ENCODE results near the gene UVSSA.

The UVSSA gene

GRCh38 chr4:1404573-1405253, 57.7 kb downstream of the UVSSA start:
- in situ Hi-C loops (cut with HindIII; ENCODE audit: low sequenced_read_pairs): no loop called here
- DNase-seq (ENCODE audit: low read depth): no peak
- TF ChIP-seq CTCF (IDR thresholded peaks at IDR 0.05; ENCODE audit: low read depth, low read length, missing control alignments): no peak
- H3K4me3 ChIP-seq (ENCODE audit: low read depth, low read length): no peak overlapping the region

GRCh38 chr4:1405254-1405635, 58.2 kb downstream of the UVSSA start:
- no peak for TF ChIP-seq CTCF (IDR thresholded peaks at IDR 0.05; ENCODE audit: low read depth, low read length, missing control alignments)
- DNase-seq (ENCODE audit: low read depth): no peak
- in situ Hi-C loops (cut with HindIII; ENCODE audit: low sequenced_read_pairs): no loop called here
- H3K4me3 ChIP-seq (ENCODE audit: low read depth, low read length): no peak overlapping the region

- in situ Hi-C loops (cut with HindIII; ENCODE audit: low sequenced_read_pairs): no loop called here
- no peak overlapping the region for H3K4me3 ChIP-seq (ENCODE audit: low read depth, low read length)
- no peak for DNase-seq (ENCODE audit: low read depth)
- no peak for TF ChIP-seq CTCF (IDR thresholded peaks at IDR 0.05; ENCODE audit: low read depth, low read length, missing control alignments)
Measured at GRCh38 chr4:1405636-1406393, 58.8 kb downstream of the UVSSA start.

- no peak for TF ChIP-seq CTCF (IDR thresholded peaks at IDR 0.05; ENCODE audit: low read depth, low read length, missing control alignments)
- no peak for DNase-seq (ENCODE audit: low read depth)
- H3K4me3 ChIP-seq (ENCODE audit: low read depth, low read length): no peak within 1 kb of the TSS
- in situ Hi-C loops (cut with HindIII; ENCODE audit: low sequenced_read_pairs): no loop called here
Measured at GRCh38 chr4:1406394-1406980, 59.5 kb downstream of the UVSSA start, which contains the start of gene NKX1-1. Gene NKX1-1 (minus strand): TSS chr4:1406442. CDS start chr4:1406442, 0 bp downstream.

GRCh38 chr4:1406981-1407656, 60.1 kb downstream of the UVSSA start:
- H3K4me3 ChIP-seq (ENCODE audit: low read depth, low read length): no peak overlapping the region
- no peak for TF ChIP-seq CTCF (IDR thresholded peaks at IDR 0.05; ENCODE audit: low read depth, low read length, missing control alignments)
- in situ Hi-C loops (cut with HindIII; ENCODE audit: low sequenced_read_pairs): no loop called here
- no peak for DNase-seq (ENCODE audit: low read depth)

GRCh38 chr4:1407657-1408333, 60.8 kb downstream of the UVSSA start:
- no peak for TF ChIP-seq CTCF (IDR thresholded peaks at IDR 0.05; ENCODE audit: low read depth, low read length, missing control alignments)
- no peak overlapping the region for H3K4me3 ChIP-seq (ENCODE audit: low read depth, low read length)
- DNase-seq (ENCODE audit: low read depth): no peak
- in situ Hi-C loops (cut with HindIII; ENCODE audit: low sequenced_read_pairs): no loop called here
